Psoas muscle (tissue), 8 donors: ENCODE data around the gene UCK2. TPM values are rescaled to one million over a fixed set of nuclear protein-coding genes. Genes with fewer than 3 reads are reported as not detected.

Experiments
- ATAC-seq, 4 donors: fragments of 200-7000 bp; cut with Tn5 transposase; one replicate each; pipeline ENCODE4 v1.9.1; 2020; ENCODE audit warnings: moderate library complexity in 3 of 4, mild to moderate bottlenecking in 2 of 4
- DNase-seq, 2 donors: peaks; one replicate each; pipeline ENCODE4 v3.0.0-alpha.2; 2020
- H3K27ac ChIP-seq: fragments of 200-600 bp; one replicate; pipeline ENCODE4 v1.8.0; 2022
- H3K27me3 ChIP-seq, 3 donors: fragments of 200-600 bp in 1 of 3; one replicate each; pipeline versions ENCODE4 v1.6.1 to v1.8.0; 2013 to 2022; ENCODE audit warnings: low read length in 2 of 3, mild to moderate bottlenecking in 2 of 3, moderate library complexity in 1 of 3; ENCODE audit not compliant: insufficient read depth in 3 of 3
- H3K36me3 ChIP-seq, 2 donors: fragments of 200-600 bp in 1 of 2; one replicate each; pipeline versions ENCODE4 v1.6.1 to v1.8.0; 2013 to 2022; ENCODE audit warnings: low read depth in 1 of 2, mild to moderate bottlenecking in 1 of 2, moderate library complexity in 1 of 2; ENCODE audit not compliant: insufficient read depth in 1 of 2
- H3K4me1 ChIP-seq: fragments of 200-600 bp; one replicate; pipeline ENCODE4 v1.8.0; 2022
- H3K4me3 ChIP-seq: fragments of 200-600 bp; one replicate; pipeline ENCODE4 v1.8.0; 2022; ENCODE audit warnings: mild to moderate bottlenecking
- H3K9me3 ChIP-seq: fragments of 200-600 bp; one replicate; pipeline ENCODE4 v1.8.0; 2022
- CTCF ChIP-seq: fragments of 200-600 bp; IDR thresholded peaks from one replicate; pipeline ENCODE4 v1.8.0; 2022; ENCODE audit warnings: antibody characterized with exemption
- WGBS, 3 donors: extraction: QIAGEN DNeasy Blood & Tissue Kit; methylation state at CpG; one replicate each; pipeline versions ENCODE4 v1.1.6 to v1.1.7; 2013; 5-methylcytosine and 5-hydroxymethylcytosine counted together
- intact Hi-C, 2 donors: fragments of 100-400 bp; cut with DNase I; formaldehyde crosslinking; loops; one replicate each; pipeline versions ENCODE4 v1.11.0 to v1.14.2; 2022
- polyA plus RNA-seq, 3 donors: library from polyadenylated mRNA; stranded (reverse); fragments of 200-250 nt; gene quantifications; one replicate each; pipeline ENCODE4 v1.2.3, GENCODE V29; 2013
- total RNA-seq, 4 donors: library from RNA; stranded (reverse); fragmentation: NEBNext Ultra II Directional in 2 of 4; extraction: Animal tissue kit (Norgen Biotek cat#: 25700) in 2 of 4; gene quantifications; one replicate each; pipeline versions ENCODE4 v1.2.1 to v1.2.4, GENCODE V29; 2021 to 2023
- donor health status: healthy with polysubstance abuse.
- donor health status: DM: no; HTN: no; CAD: no; lungs with moderate emphysema.
- donor health status: Bipolar disorder and iron deficiency.
- donor health status: healthy.
- donor health status: DM: yes; HTN: yes; CAD: no.
- donor health status: DM: no; HTN: no; CAD: no.
- donor health status: DM: no; HTN: no; CAD: no.
- donor health status: DM: yes; HTN: yes; CAD: no.

UCK2 gene
- total and polyA plus RNA-seq, 7 donors = 14.6 to 273 (median 25.1) TPM

GRCh38 chr1:165880993-165881392 lies 53.6 kb downstream of the UCK2 start:
- intact Hi-C loops = no loop called here
- TF ChIP-seq CTCF = no peak
- no peak for DNase-seq
- Histone ChIP-seq H3K4me3 (no peak overlapping the region), H3K9me3 (no peaks in the 10 kb centered on the region), H3K27ac (no peak overlapping the region), H3K27me3 (no peaks in the 10 kb centered on the region), H3K36me3 (no peaks in the 10 kb centered on the region), H3K4me1 (peaks cover 23% of the 10 kb centered on the region)
- ATAC-seq = no peak
- WGBS, 3 donors = 94 to 99% (median 98%) methylated on average over 5 of the region's 5 CpGs

- no peak overlapping the region for H3K4me3 ChIP-seq
- ATAC-seq = peak in 1 of 4 donors; percentile 22
- no peak for DNase-seq
- intact Hi-C loops = no loop called here
- H3K27ac ChIP-seq = no peak overlapping the region
- no peaks in the 10 kb centered on the region for H3K27me3 ChIP-seq
- H3K4me1 ChIP-seq = peaks cover 23% of the 10 kb centered on the region
- WGBS, 3 donors = 77 to 85% (median 81%) methylated on average over 3 of the region's 3 CpGs
- H3K36me3 ChIP-seq = no peaks in the 10 kb centered on the region
- no peaks in the 10 kb centered on the region for H3K9me3 ChIP-seq
- no peak for TF ChIP-seq CTCF
Observed at GRCh38 chr1:165882168-165882837, 54.9 kb downstream of the UCK2 start.

GRCh38 chr1:165883056-165883455 lies 55.6 kb downstream of the UCK2 start:
- TF ChIP-seq CTCF = no peak
- H3K36me3 ChIP-seq = no peaks in the 10 kb centered on the region
- no peaks in the 10 kb centered on the region for H3K27me3 ChIP-seq
- peak in 1 of 4 donors; percentile 42 for ATAC-seq
- WGBS, 3 donors = 85 to 93% (median 88%) methylated on average over 5 of the region's 5 CpGs
- peaks cover 23% of the 10 kb centered on the region for H3K4me1 ChIP-seq
- no peak overlapping the region for H3K27ac ChIP-seq
- DNase-seq = no peak
- H3K9me3 ChIP-seq = no peaks in the 10 kb centered on the region
- no peak overlapping the region for H3K4me3 ChIP-seq
- intact Hi-C loops = no loop called here

GRCh38 chr1:165884009-165884689 lies 56.7 kb downstream of the UCK2 start:
- WGBS, 3 donors = 66 to 68% (median 67%) methylated on average over 9 of the region's 9 CpGs
- Histone ChIP-seq H3K4me3 (no peak overlapping the region), H3K36me3 (no peaks in the 10 kb centered on the region), H3K4me1 (peaks cover 23% of the 10 kb centered on the region), H3K27me3 (no peaks in the 10 kb centered on the region), H3K27ac (peak overlapping the region; percentile 24), H3K9me3 (no peaks in the 10 kb centered on the region)
- no peak for TF ChIP-seq CTCF
- peak in 3 of 4 donors; percentile 17 to 47 (median 28) for ATAC-seq
- intact Hi-C loops = no loop called here
- DNase-seq = no peak
